Keratinocyte (primary cell): ENCODE measurements around the gene RPL28.

Experiments
- CTCF ChIP-seq, 3 experiments: IDR thresholded peaks in 1 of 3; conservative IDR thresholded peaks in 1 of 3; optimal IDR thresholded peaks in 1 of 3; 2 replicates in 2 of 3; 3 replicates in 1 of 3; pipeline versions ENCODE3 to v1.5.1; 2011; ENCODE audit warnings: low read length in 3 of 3, mild to moderate bottlenecking in 3 of 3, moderate library complexity in 2 of 3, control low read depth in 1 of 3, inconsistent platforms in 1 of 3; ENCODE audit not compliant: insufficient read depth in 2 of 3; ENCODE audit errors: extremely low read depth in 1 of 3
- EZH2 ChIP-seq: IDR thresholded peaks from one replicate; pipeline ENCODE4 v1.6.1; 2012; ENCODE audit warnings: inconsistent platforms, mild to moderate bottlenecking, low read length, moderate library complexity

GRCh38 chr19:55339105-55339888 lies 46.4 kb upstream of the RPL28 start, which contains the start of gene KMT5C:
- peak; percentile 11 to 48 (median 22) for TF ChIP-seq CTCF (optimal IDR thresholded peaks at IDR 0.05 in 1 of 3, IDR thresholded peaks at IDR 0.05 in 1 of 3, conservative IDR thresholded peaks at IDR 0.05 in 1 of 3; ENCODE audit: extremely low read depth in 1 of 3, insufficient read depth in 2 of 3, low read length in 3 of 3)
- no peak for TF ChIP-seq EZH2
